Caco-2 (cell line): ENCODE results near the gene C3orf22. TPM values are rescaled to one million over a fixed set of nuclear protein-coding genes. Genes with fewer than 3 reads are reported as not detected.

ENCODE experiments used
- BruUV-seq: library from RNA; stranded (reverse); fragments of 400-500 nt; replicated peaks from 2 replicates; lab custom pipeline; 2021; lab: Mats Ljungman, UMichigan
- CTCF ChIA-PET: fragments of 300-600 bp; sonication (Branson Sonifier 250); formaldehyde crosslinking; loops from one replicate; lab custom pipeline; 2022; ENCODE audit warnings: antibody characterized with exemption; lab: Charles Lee
- POLR2A ChIA-PET: fragments of 300-600 bp; sonication (Branson Sonifier 250); formaldehyde crosslinking; loops from one replicate; lab custom pipeline; 2022; ENCODE audit warnings: antibody characterized with exemption; lab: Charles Lee
- DNase-seq, 2 experiments: peaks; one replicate each; pipeline versions ENCODE4 v3.0.0 to v3.0.0-alpha.2; 2020 to 2022
- H3K27me3 ChIP-seq: replicated peaks from 2 replicates; pipeline ENCODE4 v1.6.0; 2011; ENCODE audit warnings: low read length; ENCODE audit not compliant: control insufficient read depth, insufficient read depth
- H3K36me3 ChIP-seq: 2 replicates; pipeline ENCODE4 v1.5.1; 2011; ENCODE audit warnings: low read length; ENCODE audit not compliant: control insufficient read depth, insufficient read depth
- H3K4me1 ChIP-seq: fragments of 250-450 bp; sonication (Bioruptor Pico); 2 replicates; pipeline ENCODE4 v1.5.1; 2020; ENCODE audit warnings: mild to moderate bottlenecking
- H3K4me3 ChIP-seq: 2 replicates; pipeline ENCODE4 v1.5.1; 2011; ENCODE audit warnings: low read depth, mild to moderate bottlenecking, control low read depth, low read length
- H3K9me3 ChIP-seq: fragments of 250-450 bp; sonication (Bioruptor Pico); 2 replicates; pipeline ENCODE4 v1.5.1; 2020; ENCODE audit warnings: mild to moderate bottlenecking, moderate library complexity
- H3K27ac Mint-ChIP-seq: one replicate; pipeline ENCODE4 v1.8.0; 2022; ENCODE audit warnings: mixed read lengths; ENCODE audit not compliant: unreplicated experiment
- H3K27me3 Mint-ChIP-seq: one replicate; pipeline ENCODE4 v1.8.0; 2022; ENCODE audit warnings: mixed read lengths; ENCODE audit not compliant: insufficient read depth, unreplicated experiment
- H3K36me3 Mint-ChIP-seq: one replicate; pipeline ENCODE4 v1.8.0; 2022; ENCODE audit warnings: mild to moderate bottlenecking, mixed read lengths; ENCODE audit not compliant: insufficient read depth, unreplicated experiment
- H3K4me1 Mint-ChIP-seq: one replicate; pipeline ENCODE4 v1.8.0; 2022; ENCODE audit warnings: low read depth, mixed read lengths; ENCODE audit not compliant: unreplicated experiment
- H3K4me3 Mint-ChIP-seq: one replicate; pipeline ENCODE4 v1.8.0; 2022; ENCODE audit warnings: mild to moderate bottlenecking, moderate library complexity, mixed read lengths; ENCODE audit not compliant: unreplicated experiment
- H3K9me3 Mint-ChIP-seq: one replicate; pipeline ENCODE4 v1.8.0; 2022; ENCODE audit warnings: mixed read lengths; ENCODE audit not compliant: unreplicated experiment
- intact Hi-C: fragments of 100-400 bp; cut with micrococcal nuclease; formaldehyde crosslinking; loops from one replicate; pipeline ENCODE4 v1.10.0; 2022; ENCODE audit not compliant: unreplicated experiment
- total RNA-seq: library from RNA; stranded (reverse); gene quantifications from 2 replicates; pipeline ENCODE4 v1.2.3, GENCODE V29; 2022
- TF ChIP-seq, protein P1 (sequence below), 2 experiments: fragments of 200-600 bp in 1 of 2; IDR thresholded peaks; 1 replicate in 1 of 2; 2 replicates in 1 of 2; pipeline versions ENCODE4 v1.5.1 to v1.8.0; 2011 to 2022; ENCODE audit warnings: antibody characterized with exemption in 1 of 2, control low read depth in 1 of 2, inconsistent platforms in 1 of 2, low read depth in 1 of 2, low read length in 1 of 2, mild to moderate bottlenecking in 1 of 2, moderate library complexity in 1 of 2; ENCODE audit not compliant: insufficient read depth in 1 of 2, severe bottlenecking in 1 of 2, unreplicated experiment in 1 of 2

The C3orf22 gene
- total RNA-seq, 1 experiment from 2014 or later: not detected

DNA sequence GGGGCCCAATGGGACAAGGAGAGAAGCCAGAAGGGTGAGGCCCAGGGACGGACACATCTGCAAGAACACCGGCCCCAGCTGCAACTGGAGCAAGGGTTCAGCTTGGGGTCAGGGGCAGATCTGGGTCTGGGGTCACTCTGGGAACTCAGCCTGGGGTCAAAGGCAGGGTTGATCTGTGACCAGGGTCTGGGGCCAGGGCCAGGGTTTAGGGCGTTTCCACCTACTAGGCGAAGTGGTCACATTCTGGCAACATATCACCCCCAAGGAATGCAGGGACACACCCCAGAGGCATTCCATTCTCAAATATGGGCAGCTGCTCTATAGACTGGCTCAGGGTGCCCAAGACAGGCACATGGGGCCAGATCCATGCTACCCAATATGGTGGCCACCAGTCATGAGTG lies 50.2 kb downstream of the C3orf22 start:
- H3K27me3 ChIP-seq: no peaks in the 10 kb centered on the region
- no peaks in the 10 kb centered on the region for H3K9me3 Mint-ChIP-seq
- no peaks in the 10 kb centered on the region for H3K36me3 Mint-ChIP-seq
- no peak overlapping the region for H3K4me3 ChIP-seq
- TF ChIP-seq, protein P1, sequence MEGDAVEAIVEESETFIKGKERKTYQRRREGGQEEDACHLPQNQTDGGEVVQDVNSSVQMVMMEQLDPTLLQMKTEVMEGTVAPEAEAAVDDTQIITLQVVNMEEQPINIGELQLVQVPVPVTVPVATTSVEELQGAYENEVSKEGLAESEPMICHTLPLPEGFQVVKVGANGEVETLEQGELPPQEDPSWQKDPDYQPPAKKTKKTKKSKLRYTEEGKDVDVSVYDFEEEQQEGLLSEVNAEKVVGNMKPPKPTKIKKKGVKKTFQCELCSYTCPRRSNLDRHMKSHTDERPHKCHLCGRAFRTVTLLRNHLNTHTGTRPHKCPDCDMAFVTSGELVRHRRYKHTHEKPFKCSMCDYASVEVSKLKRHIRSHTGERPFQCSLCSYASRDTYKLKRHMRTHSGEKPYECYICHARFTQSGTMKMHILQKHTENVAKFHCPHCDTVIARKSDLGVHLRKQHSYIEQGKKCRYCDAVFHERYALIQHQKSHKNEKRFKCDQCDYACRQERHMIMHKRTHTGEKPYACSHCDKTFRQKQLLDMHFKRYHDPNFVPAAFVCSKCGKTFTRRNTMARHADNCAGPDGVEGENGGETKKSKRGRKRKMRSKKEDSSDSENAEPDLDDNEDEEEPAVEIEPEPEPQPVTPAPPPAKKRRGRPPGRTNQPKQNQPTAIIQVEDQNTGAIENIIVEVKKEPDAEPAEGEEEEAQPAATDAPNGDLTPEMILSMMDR (IDR thresholded peaks at IDR 0.05; ENCODE audit: insufficient read depth in 1 of 2, low read depth in 1 of 2, low read length in 1 of 2, severe bottlenecking in 1 of 2, unreplicated experiment in 1 of 2): no peak
- DNase-seq: no peak
- POLR2A ChIA-PET: no interaction called here
- no peaks in the 10 kb centered on the region for H3K36me3 ChIP-seq
- CTCF ChIA-PET: no interaction called here
- H3K4me3 Mint-ChIP-seq: no peak overlapping the region
- H3K27ac Mint-ChIP-seq: no peak overlapping the region
- no TSS peak for BruUV-seq
- H3K4me1 ChIP-seq: peaks cover 7% of the 10 kb centered on the region; the same call in 1 of the 2 replicates
- intact Hi-C loops: no loop called here
- H3K9me3 ChIP-seq: no peaks in the 10 kb centered on the region
- peaks cover 5% of the 10 kb centered on the region for H3K27me3 Mint-ChIP-seq
- no peaks in the 10 kb centered on the region for H3K4me1 Mint-ChIP-seq

DNA sequence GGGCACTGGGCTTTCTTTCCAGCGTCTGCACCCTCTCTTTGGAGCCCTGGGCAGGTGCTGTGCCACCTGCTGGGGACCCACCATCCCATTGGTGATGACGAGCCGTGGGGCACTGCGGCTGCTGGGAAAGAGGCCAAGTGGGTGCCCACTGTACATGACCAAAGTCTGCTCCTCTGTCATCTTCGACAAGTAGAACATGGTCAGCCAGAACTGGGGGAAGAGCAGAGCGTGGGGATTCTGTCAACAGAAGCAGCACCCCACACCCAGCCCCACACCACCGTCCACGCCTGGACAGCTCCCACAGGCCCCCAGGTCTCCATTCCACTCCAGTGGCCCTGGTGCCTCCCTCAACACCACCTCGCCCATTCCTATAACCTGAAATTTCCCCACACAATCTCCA lies 50.8 kb downstream of the C3orf22 start:
- Histone ChIP-seq H3K9me3 (no peaks in the 10 kb centered on the region), H3K4me1 (peaks cover 7% of the 10 kb centered on the region; the same call in 1 of the 2 replicates), H3K36me3 (no peaks in the 10 kb centered on the region), H3K27me3 (no peaks in the 10 kb centered on the region), H3K4me3 (no peak overlapping the region)
- ChIA-PET POLR2A (no interaction called here), CTCF (interaction anchor here (1.2 kb wide), 1 partner anchor 11 kb away, joined by 3 read pairs; no protein-coding TSS in a partner anchor)
- H3K27ac Mint-ChIP-seq: no peak overlapping the region
- H3K9me3 Mint-ChIP-seq: no peaks in the 10 kb centered on the region
- intact Hi-C loops: no loop called here
- H3K36me3 Mint-ChIP-seq: no peaks in the 10 kb centered on the region
- no peaks in the 10 kb centered on the region for H3K4me1 Mint-ChIP-seq
- H3K4me3 Mint-ChIP-seq: no peak overlapping the region
- TF ChIP-seq, protein P1 (IDR thresholded peaks at IDR 0.05; ENCODE audit: insufficient read depth in 1 of 2, low read depth in 1 of 2, low read length in 1 of 2, severe bottlenecking in 1 of 2, unreplicated experiment in 1 of 2): no peak
- no peak for DNase-seq
- BruUV-seq: no TSS peak
- H3K27me3 Mint-ChIP-seq: peaks cover 5% of the 10 kb centered on the region

- no peak overlapping the region for H3K4me3 ChIP-seq
- POLR2A ChIA-PET: no interaction called here
- Mint-ChIP-seq H3K36me3 (no peaks in the 10 kb centered on the region), H3K4me3 (no peak overlapping the region), H3K9me3 (no peaks in the 10 kb centered on the region), H3K27me3 (peaks cover 5% of the 10 kb centered on the region), H3K27ac (no peak overlapping the region), H3K4me1 (no peaks in the 10 kb centered on the region)
- no peaks in the 10 kb centered on the region for H3K36me3 ChIP-seq
- H3K4me1 ChIP-seq: peaks cover 5% of the 10 kb centered on the region; the same call in 1 of the 2 replicates
- intact Hi-C loops: no loop called here
- no peaks in the 10 kb centered on the region for H3K27me3 ChIP-seq
- CTCF ChIA-PET: no interaction called here
- no peak for DNase-seq
- H3K9me3 ChIP-seq: no peaks in the 10 kb centered on the region
- no TSS peak for BruUV-seq
- TF ChIP-seq, protein P1 (IDR thresholded peaks at IDR 0.05; ENCODE audit: insufficient read depth in 1 of 2, low read depth in 1 of 2, low read length in 1 of 2, severe bottlenecking in 1 of 2, unreplicated experiment in 1 of 2): no peak
Measured at GRCh38 chr3:126503701-126504100, 55.0 kb downstream of the C3orf22 start.
